Choroid plexus epithelial cell (primary cell): ENCODE data around the gene SLC32A1.

ENCODE experiments used
- DNase-seq: peaks from one replicate; pipeline ENCODE4 v3.0.0-alpha.2; 2010; ENCODE audit warnings: low read depth
- H3K4me3 ChIP-seq: 2 replicates; pipeline ENCODE4 v1.5.1; 2011; ENCODE audit warnings: low read depth, mild to moderate bottlenecking, control low read depth, low read length, moderate library complexity
- CTCF ChIP-seq: conservative IDR thresholded peaks from 2 replicates; pipeline ENCODE4 v1.5.1; 2011; ENCODE audit warnings: low read depth, mild to moderate bottlenecking, control low read depth, inconsistent platforms, low read length, moderate library complexity

The SLC32A1 gene

GRCh38 chr20:38725931-38726803 lies 1.9 kb downstream of the SLC32A1 start:
- no peak overlapping the region for H3K4me3 ChIP-seq
- DNase-seq, result no peak
- peak; percentile 44 for TF ChIP-seq CTCF

GRCh38 chr20:38726804-38727606 lies 2.7 kb downstream of the SLC32A1 start:
- no peak for TF ChIP-seq CTCF
- no peak for DNase-seq
- H3K4me3 ChIP-seq, result no peak overlapping the region

GRCh38 chr20:38727607-38728190 lies 3.4 kb downstream of the SLC32A1 start:
- H3K4me3 ChIP-seq, result no peak overlapping the region
- DNase-seq, result no peak
- TF ChIP-seq CTCF, result no peak

- TF ChIP-seq CTCF, result no peak
- no peak for DNase-seq
- H3K4me3 ChIP-seq, result no peak overlapping the region
These were observed 4.0 kb downstream of the SLC32A1 start for GRCh38 chr20:38728191-38728781.

- DNase-seq, result no peak
- H3K4me3 ChIP-seq, result no peak overlapping the region
- no peak for TF ChIP-seq CTCF
These were observed 4.8 kb downstream of the SLC32A1 start for GRCh38 chr20:38728911-38729642.

- H3K4me3 ChIP-seq, result no peak overlapping the region
- no peak for DNase-seq
- no peak for TF ChIP-seq CTCF
These were observed 5.5 kb downstream of the SLC32A1 start for GRCh38 chr20:38729767-38730166.
